ENCODE measurements around the gene FERMT2.
"Not testable (repeated sequence)": the region's sequence is repeated elsewhere in the genome, so short reads cannot be mapped to it uniquely, and the experiment has no call there.

The FERMT2 gene

DNA sequence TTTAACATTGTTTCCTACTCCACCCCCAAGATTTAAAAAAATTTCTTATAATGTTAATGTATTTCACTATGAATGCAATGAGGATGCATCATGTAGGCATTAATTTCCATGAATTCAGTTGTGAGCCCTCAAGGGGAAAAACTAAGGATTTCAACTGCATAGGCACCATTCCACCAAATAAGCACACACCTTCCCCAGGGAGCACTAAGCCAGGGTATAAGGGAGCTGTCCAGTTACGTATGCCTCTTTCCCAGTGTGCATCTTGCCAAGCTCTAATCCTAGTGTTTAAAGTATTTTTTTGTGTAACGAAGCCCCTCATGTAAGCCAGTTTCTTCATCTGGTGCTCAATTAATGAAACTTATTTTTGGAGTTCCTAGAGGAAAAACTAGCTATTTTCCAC is 6.6 kb downstream of the FERMT2 start:
- no peak for DNase-seq

DNA sequence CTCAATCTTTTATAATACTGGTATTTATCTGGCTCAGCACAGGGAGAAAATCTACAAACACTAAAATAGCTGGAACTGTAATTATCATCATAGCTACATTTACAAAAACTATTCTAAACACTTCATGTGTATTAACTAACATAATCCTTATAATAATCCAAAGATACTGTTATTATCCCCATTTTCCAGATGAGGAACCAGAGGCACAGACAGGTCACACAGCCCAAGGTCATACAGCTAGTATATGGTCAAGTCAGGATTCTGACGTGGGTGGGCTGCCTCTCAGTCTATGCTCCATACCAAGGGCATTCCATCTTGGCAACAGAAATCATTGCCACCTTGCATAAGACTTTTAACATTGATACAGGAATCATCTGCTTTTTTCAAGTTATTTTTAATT is 11.4 kb downstream of the FERMT2 start:
- no peak for DNase-seq

- no peak for DNase-seq
Measured at GRCh38 chr14:52937869-52938268, 13.0 kb downstream of the FERMT2 start.

DNA sequence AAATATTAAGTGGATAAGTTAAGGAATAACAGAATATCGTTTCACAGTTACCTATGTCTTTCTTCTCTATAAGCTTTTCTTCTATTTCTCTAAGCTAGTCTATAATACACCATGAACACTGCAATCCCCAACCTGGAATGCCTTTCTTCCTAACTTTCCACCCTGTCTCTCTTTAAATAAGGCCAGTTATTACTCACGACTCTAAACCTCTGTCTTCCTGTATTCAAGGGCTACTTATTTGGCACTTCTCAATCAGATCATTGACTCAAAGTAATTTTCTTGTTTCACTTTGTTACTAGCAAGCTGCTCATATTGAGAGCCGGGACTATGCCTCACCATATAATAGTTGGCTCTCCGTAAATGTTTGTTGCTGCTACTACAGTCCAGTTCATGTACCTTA is 13.5 kb downstream of the FERMT2 start:
- DNase-seq = no peak

- DNase-seq = no peak
Measured at GRCh38 chr14:52936437-52936836, 14.4 kb downstream of the FERMT2 start.

- no peak for DNase-seq
Measured at GRCh38 chr14:52935833-52936232, 15.0 kb downstream of the FERMT2 start.

DNA sequence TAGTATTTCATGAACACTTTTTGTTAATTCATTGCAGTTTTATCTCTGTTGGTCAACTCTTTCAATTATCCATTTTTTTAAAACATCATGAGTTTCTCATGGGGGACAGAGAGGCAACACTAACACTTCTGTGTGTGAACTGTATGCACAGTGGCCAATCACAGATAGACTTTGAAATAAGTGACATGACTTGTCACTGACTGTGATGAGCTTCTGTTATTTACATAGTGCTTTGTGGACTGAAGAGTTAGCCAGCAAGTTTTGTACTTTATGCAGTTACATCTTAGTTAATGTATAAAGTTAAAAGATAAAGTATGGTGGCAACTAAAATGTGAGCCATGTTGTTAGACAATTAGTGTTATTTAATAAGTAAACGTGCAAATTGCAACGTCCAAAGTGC is 16.1 kb downstream of the FERMT2 start:
- no peak for DNase-seq

DNA sequence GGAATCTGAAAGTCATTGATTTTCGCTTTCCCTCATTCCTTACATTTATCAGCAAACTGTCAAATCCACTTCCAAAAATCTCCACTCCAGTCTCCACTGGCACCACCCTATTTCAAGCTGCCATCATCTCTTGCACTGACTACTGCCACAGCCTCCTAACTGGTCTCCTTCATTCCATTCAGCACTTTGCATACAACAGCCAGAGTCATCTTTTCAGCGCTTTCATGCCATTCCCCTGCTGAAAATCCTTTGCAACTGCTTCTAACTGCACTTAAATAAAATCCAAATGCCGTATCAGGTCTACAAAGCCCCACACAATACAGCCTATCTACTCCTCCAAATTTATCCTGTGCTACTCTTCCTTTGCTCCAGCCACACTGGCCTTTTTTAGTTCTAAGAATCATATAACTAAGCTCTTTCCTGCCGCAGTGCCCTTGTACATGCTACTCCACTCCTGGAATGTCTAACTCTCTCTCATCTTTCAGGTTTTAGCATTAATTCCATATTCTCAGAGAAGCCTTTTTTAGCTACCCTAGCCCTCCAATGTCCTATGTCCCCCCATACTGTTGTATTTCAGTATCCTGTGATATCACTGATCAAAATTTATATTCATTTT is 21.6 kb downstream of the FERMT2 start:
- no peak for DNase-seq

DNA sequence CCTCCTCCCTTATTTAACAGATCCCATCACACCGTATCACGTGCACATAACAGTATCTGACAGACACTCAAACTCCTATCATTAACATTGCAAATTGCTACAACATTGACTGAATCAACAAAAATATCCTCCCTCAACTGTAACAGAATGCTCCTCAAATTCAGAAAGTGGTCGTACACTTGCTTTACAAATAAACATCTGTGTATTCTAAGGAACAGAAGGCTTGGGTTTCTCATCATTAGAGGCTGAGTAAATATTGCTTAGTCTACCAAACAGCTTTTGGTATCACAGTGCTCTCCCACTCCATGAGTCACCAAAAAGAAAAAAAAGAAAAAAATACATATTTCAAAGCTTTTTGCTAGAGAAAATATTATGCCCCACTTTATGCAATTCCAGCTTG is 23.9 kb downstream of the FERMT2 start:
- peak; percentile 40 for DNase-seq

- no peak for DNase-seq
Measured at GRCh38 chr14:52923902-52924575, 26.8 kb downstream of the FERMT2 start.

DNA sequence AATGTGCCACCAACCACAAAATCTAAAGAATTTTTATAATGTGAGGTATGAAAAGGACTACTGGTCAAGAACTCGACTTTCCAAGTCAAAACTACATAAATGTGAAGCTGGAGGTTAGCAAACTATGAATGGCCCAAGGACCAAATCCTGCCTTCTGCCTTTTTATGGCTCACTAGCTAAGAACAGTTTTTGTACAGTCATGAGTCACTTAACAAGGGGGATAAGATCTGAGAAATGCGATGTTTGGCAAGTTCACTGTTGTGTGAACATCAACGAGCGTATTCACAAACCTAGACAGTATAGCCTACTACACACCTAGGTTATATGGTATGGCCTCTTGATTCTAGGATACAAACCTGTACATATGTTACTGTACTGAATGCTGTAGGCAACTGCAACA is 28.2 kb downstream of the FERMT2 start:
- DNase-seq = peak; percentile 38

- no peak for DNase-seq
Measured at GRCh38 chr14:52922059-52922458, 28.8 kb downstream of the FERMT2 start.

DNA sequence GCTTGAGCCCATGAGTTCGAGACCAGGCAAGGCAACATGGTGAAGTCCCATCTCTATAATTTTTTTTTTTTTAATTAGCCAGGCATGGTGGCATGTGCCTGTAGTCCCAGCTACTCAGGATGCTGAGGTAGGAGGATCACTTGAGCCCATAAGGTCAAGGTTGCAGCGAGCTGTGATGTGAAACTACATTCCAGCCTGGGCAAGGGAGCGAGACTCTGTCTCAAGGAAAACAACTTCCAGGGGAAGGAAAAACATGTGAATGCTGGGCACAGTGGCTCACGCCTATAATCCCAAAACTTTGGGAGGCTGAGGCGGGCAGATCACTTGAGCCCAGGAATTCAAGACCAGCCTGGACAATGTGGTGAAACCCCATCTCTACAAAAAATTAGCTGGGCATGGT is 30.4 kb downstream of the FERMT2 start:
- not testable (repeated sequence) for DNase-seq

GRCh38 chr14:52919971-52920370 is 30.9 kb downstream of the FERMT2 start:
- no peak for DNase-seq

GRCh38 chr14:52918486-52918885 is 32.4 kb downstream of the FERMT2 start:
- peak; percentile 43 for DNase-seq

GRCh38 chr14:52917735-52918134 is 33.1 kb downstream of the FERMT2 start:
- no peak for DNase-seq

GRCh38 chr14:52914295-52914694 is 36.6 kb downstream of the FERMT2 start:
- no peak for DNase-seq

DNA sequence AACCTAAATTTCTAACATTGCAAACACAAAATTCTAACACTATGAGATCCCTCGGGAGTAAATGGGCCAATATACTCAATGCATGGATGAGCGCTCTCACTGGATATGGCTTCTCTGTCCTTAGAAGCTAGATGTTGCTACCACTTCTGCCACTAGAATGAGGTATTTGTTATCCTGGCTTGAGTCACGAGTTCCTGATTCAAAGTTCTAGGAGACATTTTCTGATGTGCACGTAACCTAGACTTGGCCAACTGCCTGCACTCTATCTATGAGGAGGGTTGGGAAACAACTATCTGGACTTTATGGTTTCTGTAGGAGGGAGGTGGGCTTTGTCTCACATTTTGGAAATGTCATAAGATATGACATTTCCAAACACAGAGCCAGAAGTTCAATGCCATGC is 37.6 kb downstream of the FERMT2 start:
- DNase-seq = peak; percentile 46

- DNase-seq = peak; percentile 33
Measured at GRCh38 chr14:52911904-52912303, 38.9 kb downstream of the FERMT2 start.

GRCh38 chr14:52910572-52910971 is 40.3 kb downstream of the FERMT2 start:
- no peak for DNase-seq

DNA sequence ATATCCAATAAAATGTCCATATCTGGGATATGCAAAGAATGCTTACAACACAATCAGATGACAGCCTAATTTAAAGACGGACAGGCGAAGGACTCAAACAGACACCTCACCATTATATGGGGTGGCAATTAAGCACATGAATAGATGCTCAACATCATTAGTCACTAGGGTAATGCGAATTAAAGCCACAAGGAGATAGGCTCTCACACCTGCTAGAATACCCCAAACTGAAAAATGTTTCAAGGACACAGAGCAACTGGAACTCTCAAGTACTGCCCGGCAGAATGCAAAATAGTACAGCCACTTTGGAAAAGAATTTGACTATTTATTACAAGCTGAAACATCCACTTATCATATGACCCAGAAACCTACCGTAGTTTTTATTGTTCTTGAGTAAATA is 42.9 kb downstream of the FERMT2 start:
- DNase-seq = no peak

DNA sequence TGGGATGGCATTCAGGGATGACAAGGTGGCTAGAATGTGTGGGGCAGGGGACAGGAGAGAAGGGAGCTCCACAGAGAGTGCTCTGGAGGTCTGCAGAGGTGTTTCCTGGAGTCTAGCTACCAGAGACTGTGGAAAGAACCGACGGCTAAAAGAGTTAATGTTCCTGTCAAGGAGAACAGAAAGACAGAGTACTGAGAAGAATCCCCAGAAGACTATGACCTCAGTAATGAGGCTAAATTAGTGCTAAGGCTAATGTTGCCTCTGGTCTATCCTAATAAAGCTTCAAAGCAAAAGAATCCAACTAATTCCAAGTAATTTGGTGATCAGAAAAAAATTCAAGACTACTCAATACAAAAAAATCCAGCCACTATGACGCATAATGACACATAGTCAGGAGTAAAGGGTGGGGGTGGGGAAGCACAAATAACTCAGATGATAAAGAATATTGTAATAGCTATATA is 44.7 kb downstream of the FERMT2 start:
- DNase-seq = peak; percentile 45

DNA sequence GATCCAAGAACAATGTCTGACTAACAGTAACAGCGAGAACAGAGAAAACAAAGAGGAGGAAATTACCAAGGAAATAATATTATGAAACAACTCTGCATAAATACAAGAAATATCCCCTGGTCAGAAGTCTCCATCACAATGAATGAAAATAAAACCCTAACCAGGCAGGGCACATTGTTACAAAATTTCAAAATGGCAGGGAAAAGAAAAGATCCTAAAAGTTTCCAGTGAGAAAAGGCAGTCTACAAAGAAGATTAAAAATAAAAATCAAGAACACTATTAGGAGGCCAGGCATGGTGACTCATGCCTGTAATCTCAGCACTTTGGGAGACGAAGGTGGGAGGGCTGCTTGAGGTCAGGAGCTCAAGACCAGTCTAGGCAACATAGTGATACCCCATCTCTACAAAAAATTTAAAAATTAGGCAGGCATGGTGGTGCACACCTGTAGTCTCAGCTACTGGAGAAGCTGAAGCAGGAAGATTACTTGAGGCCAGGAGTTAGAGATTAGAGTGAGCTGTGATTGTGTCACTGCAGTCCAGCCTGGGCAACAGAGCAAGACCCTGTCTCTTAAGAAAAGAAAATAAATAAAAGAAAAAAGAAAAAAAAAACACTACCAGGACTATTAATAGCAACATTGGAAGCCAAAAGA is 47.8 kb downstream of the FERMT2 start:
- peak; percentile 68 for DNase-seq

GRCh38 chr14:52901357-52901980 is 49.4 kb downstream of the FERMT2 start:
- no peak for DNase-seq
